Measurements from ENCODE around the gene KIF6.

KIF6 gene

GRCh38 chr6:39700362-39700761 is 24.8 kb downstream of the KIF6 start:
- Histone ChIP-seq H3K4me3 (ENCODE audit: low read length) (no peak overlapping the region), H3K9me3 (ENCODE audit: control insufficient read depth, low read length) (no peaks in the 10 kb centered on the region), H3K27me3 (ENCODE audit: control insufficient read depth, insufficient read depth, low read length) (no peaks in the 10 kb centered on the region)

DNA sequence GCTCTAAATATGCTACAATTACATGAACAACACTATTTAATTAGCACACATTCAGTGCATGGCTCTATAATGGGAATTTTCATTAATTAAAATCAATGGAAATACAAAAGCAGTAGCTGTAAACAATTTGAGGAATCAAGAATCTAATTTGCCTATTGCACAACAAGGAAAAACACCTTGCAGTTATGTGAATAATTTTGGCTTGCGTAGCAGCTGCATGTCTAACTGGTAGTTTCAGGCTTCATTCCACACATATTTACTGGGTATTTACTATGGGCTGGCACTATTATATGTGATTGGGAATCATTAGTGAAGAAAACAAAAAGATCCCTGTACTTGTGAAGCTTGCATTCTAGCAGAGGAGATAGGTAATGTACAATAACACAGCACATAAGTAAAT is 26.4 kb downstream of the KIF6 start:
- H3K9me3 ChIP-seq (ENCODE audit: control insufficient read depth, low read length), result no peaks in the 10 kb centered on the region
- H3K27me3 ChIP-seq (ENCODE audit: control insufficient read depth, insufficient read depth, low read length), result no peaks in the 10 kb centered on the region
- no peak overlapping the region for H3K9ac ChIP-seq (ENCODE audit: low read length)
- H3K36me3 ChIP-seq (ENCODE audit: control insufficient read depth, insufficient read depth, low read length), result no peaks in the 10 kb centered on the region
- no peaks in the 10 kb centered on the region for H3K4me1 ChIP-seq (ENCODE audit: control insufficient read depth, insufficient read depth, low read length)
- no peak overlapping the region for H3K4me3 ChIP-seq (ENCODE audit: low read length)

More at GRCh38 chr6:39700362-39700761, 24.8 kb downstream of the KIF6 start:
- Histone ChIP-seq H3K9ac (ENCODE audit: low read length) (no peak overlapping the region), H3K4me1 (ENCODE audit: control insufficient read depth, insufficient read depth, low read length) (no peaks in the 10 kb centered on the region), H3K36me3 (ENCODE audit: control insufficient read depth, insufficient read depth, low read length) (no peaks in the 10 kb centered on the region)

- Histone ChIP-seq H3K27me3 (ENCODE audit: control insufficient read depth, insufficient read depth, low read length) (no peaks in the 10 kb centered on the region), H3K9me3 (ENCODE audit: control insufficient read depth, low read length) (no peaks in the 10 kb centered on the region), H3K4me1 (ENCODE audit: control insufficient read depth, insufficient read depth, low read length) (no peaks in the 10 kb centered on the region), H3K36me3 (ENCODE audit: control insufficient read depth, insufficient read depth, low read length) (no peaks in the 10 kb centered on the region), H3K9ac (ENCODE audit: low read length) (no peak overlapping the region), H3K4me3 (ENCODE audit: low read length) (no peak overlapping the region)
These were observed 28.0 kb downstream of the KIF6 start for GRCh38 chr6:39696986-39697788.

- H3K9me3 ChIP-seq (ENCODE audit: control insufficient read depth, low read length), result no peaks in the 10 kb centered on the region
- H3K36me3 ChIP-seq (ENCODE audit: control insufficient read depth, insufficient read depth, low read length), result no peaks in the 10 kb centered on the region
- H3K9ac ChIP-seq (ENCODE audit: low read length), result no peak overlapping the region
- no peak overlapping the region for H3K4me3 ChIP-seq (ENCODE audit: low read length)
- no peaks in the 10 kb centered on the region for H3K27me3 ChIP-seq (ENCODE audit: control insufficient read depth, insufficient read depth, low read length)
- no peaks in the 10 kb centered on the region for H3K4me1 ChIP-seq (ENCODE audit: control insufficient read depth, insufficient read depth, low read length)
These were observed 29.8 kb downstream of the KIF6 start for GRCh38 chr6:39695447-39695846.

GRCh38 chr6:39693206-39693605 is 32.0 kb downstream of the KIF6 start:
- no peaks in the 10 kb centered on the region for H3K9me3 ChIP-seq (ENCODE audit: control insufficient read depth, low read length)
- no peak overlapping the region for H3K4me3 ChIP-seq (ENCODE audit: low read length)
- no peaks in the 10 kb centered on the region for H3K36me3 ChIP-seq (ENCODE audit: control insufficient read depth, insufficient read depth, low read length)
- no peaks in the 10 kb centered on the region for H3K4me1 ChIP-seq (ENCODE audit: control insufficient read depth, insufficient read depth, low read length)
- no peaks in the 10 kb centered on the region for H3K27me3 ChIP-seq (ENCODE audit: control insufficient read depth, insufficient read depth, low read length)
- no peak overlapping the region for H3K9ac ChIP-seq (ENCODE audit: low read length)

GRCh38 chr6:39688494-39688893 is 36.7 kb downstream of the KIF6 start:
- Histone ChIP-seq H3K9ac (ENCODE audit: low read length) (no peak overlapping the region), H3K4me1 (ENCODE audit: control insufficient read depth, insufficient read depth, low read length) (no peaks in the 10 kb centered on the region), H3K36me3 (ENCODE audit: control insufficient read depth, insufficient read depth, low read length) (no peaks in the 10 kb centered on the region), H3K9me3 (ENCODE audit: control insufficient read depth, low read length) (no peaks in the 10 kb centered on the region), H3K4me3 (ENCODE audit: low read length) (no peak overlapping the region), H3K27me3 (ENCODE audit: control insufficient read depth, insufficient read depth, low read length) (no peaks in the 10 kb centered on the region)

DNA sequence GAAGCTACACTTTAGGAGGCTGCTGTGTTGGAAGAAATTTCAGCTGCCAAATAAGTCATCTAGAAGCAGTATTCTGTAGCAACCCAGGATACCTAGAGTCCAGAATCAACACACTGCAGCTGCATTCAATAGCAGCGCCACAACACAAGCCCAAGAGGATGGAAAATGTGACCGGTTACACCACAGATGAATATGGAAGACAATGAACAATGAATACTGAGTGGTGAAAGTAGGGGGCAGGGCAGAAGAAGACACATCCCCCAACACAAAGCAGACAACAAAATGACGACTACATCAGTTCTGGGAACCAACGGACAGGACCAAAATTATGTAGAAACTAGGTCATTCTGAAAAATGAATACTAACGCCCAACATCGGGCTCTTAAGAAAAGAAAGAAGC is 38.2 kb downstream of the KIF6 start:
- Histone ChIP-seq H3K9ac (ENCODE audit: low read length) (no peak overlapping the region), H3K27me3 (ENCODE audit: control insufficient read depth, insufficient read depth, low read length) (no peaks in the 10 kb centered on the region), H3K4me3 (ENCODE audit: low read length) (no peak overlapping the region), H3K9me3 (ENCODE audit: control insufficient read depth, low read length) (no peaks in the 10 kb centered on the region), H3K4me1 (ENCODE audit: control insufficient read depth, insufficient read depth, low read length) (no peaks in the 10 kb centered on the region), H3K36me3 (ENCODE audit: control insufficient read depth, insufficient read depth, low read length) (no peaks in the 10 kb centered on the region)

- H3K4me1 ChIP-seq (ENCODE audit: control insufficient read depth, insufficient read depth, low read length), result no peaks in the 10 kb centered on the region
- no peaks in the 10 kb centered on the region for H3K9me3 ChIP-seq (ENCODE audit: control insufficient read depth, low read length)
- no peak overlapping the region for H3K9ac ChIP-seq (ENCODE audit: low read length)
- H3K27me3 ChIP-seq (ENCODE audit: control insufficient read depth, insufficient read depth, low read length), result no peaks in the 10 kb centered on the region
- H3K36me3 ChIP-seq (ENCODE audit: control insufficient read depth, insufficient read depth, low read length), result no peaks in the 10 kb centered on the region
- H3K4me3 ChIP-seq (ENCODE audit: low read length), result no peak overlapping the region
These were observed 39.3 kb downstream of the KIF6 start for GRCh38 chr6:39685938-39686337.

- no peaks in the 10 kb centered on the region for H3K4me1 ChIP-seq (ENCODE audit: control insufficient read depth, insufficient read depth, low read length)
- no peaks in the 10 kb centered on the region for H3K27me3 ChIP-seq (ENCODE audit: control insufficient read depth, insufficient read depth, low read length)
- no peak overlapping the region for H3K9ac ChIP-seq (ENCODE audit: low read length)
- no peaks in the 10 kb centered on the region for H3K36me3 ChIP-seq (ENCODE audit: control insufficient read depth, insufficient read depth, low read length)
- H3K9me3 ChIP-seq (ENCODE audit: control insufficient read depth, low read length), result no peaks in the 10 kb centered on the region
- no peak overlapping the region for H3K4me3 ChIP-seq (ENCODE audit: low read length)
These were observed 39.8 kb downstream of the KIF6 start for GRCh38 chr6:39685489-39685826.

DNA sequence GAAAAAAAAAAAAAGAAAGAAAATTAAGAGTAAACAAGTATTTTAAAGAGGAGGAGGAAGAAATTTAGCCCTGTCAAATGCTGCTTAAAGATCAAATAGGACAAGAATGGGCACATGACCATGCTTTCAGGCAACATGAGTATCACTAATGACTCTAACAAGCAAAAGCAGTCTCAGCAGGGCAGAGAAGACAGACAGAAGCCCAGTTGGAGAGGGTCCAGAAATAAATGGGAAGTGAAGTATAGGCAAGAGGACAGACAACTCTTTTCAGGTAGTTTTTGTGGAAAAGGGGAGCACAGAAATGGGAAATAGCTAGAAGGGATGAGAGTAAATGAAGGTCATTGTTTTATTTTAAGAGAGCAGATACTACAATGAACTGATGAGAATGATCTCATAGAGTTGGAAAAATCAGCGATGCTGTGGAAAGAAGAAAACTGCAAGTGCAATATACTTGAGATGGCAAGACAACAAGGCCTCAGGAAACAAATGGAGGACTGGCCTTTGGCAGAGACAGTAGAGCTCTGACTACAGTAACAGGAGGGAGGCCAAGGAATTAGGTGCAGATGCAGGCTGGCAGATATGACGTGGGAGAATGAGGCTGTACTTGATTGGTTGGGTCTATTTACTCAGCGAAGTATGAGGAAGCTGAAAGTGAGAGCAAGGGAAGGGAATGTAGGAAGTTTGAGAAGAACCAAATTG is 40.3 kb downstream of the KIF6 start:
- Histone ChIP-seq H3K36me3 (ENCODE audit: control insufficient read depth, insufficient read depth, low read length) (no peaks in the 10 kb centered on the region), H3K4me1 (ENCODE audit: control insufficient read depth, insufficient read depth, low read length) (no peaks in the 10 kb centered on the region), H3K27me3 (ENCODE audit: control insufficient read depth, insufficient read depth, low read length) (no peaks in the 10 kb centered on the region), H3K4me3 (ENCODE audit: low read length) (no peak overlapping the region), H3K9me3 (ENCODE audit: control insufficient read depth, low read length) (no peaks in the 10 kb centered on the region), H3K9ac (ENCODE audit: low read length) (no peak overlapping the region)

DNA sequence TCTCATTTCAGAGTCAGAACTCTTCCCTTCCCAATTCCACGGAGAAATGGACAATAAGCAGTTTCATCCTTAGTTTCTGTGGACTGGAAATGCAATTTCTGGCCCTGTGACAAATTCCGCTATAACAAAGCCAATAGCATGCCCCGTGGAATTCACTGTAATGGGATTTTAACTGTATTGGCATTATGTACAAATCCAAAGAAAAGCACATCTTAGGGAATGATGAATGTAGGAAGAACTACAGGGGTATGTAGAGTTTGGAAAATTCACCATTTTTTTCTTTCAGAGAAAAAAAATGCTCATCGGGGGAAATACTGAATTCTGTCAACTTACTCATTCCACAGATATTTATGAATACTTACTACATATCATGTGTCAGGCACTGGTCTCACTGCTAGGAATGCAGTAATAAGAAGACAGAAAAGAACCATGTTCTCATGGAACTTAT is 43.5 kb downstream of the KIF6 start:
- H3K4me3 ChIP-seq (ENCODE audit: low read length), result no peak overlapping the region

DNA sequence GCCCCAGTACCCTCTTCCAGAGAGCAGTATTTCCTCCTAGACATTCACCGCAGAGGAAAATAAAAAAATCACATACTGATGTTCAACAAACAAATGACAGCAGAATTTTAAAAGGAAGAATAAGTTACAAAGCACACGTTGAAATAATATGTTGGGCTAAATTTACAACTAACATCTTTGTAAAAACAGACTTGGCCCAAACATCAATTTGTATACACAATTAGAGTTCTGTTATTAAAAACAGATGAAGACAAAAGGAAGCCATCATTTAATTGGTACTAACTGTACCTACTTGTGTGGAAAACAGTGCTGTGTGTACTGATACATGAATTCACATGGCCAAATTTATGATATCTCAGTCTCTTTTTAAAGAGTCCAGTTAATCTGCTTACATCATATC is 46.3 kb downstream of the KIF6 start:
- no peak overlapping the region for H3K4me3 ChIP-seq (ENCODE audit: low read length)
- no peaks in the 10 kb centered on the region for H3K9me3 ChIP-seq (ENCODE audit: control insufficient read depth, low read length)
- H3K36me3 ChIP-seq (ENCODE audit: control insufficient read depth, insufficient read depth, low read length), result no peaks in the 10 kb centered on the region
- no peaks in the 10 kb centered on the region for H3K4me1 ChIP-seq (ENCODE audit: control insufficient read depth, insufficient read depth, low read length)
- H3K27me3 ChIP-seq (ENCODE audit: control insufficient read depth, insufficient read depth, low read length), result no peaks in the 10 kb centered on the region
- H3K9ac ChIP-seq (ENCODE audit: low read length), result no peak overlapping the region

More for the DNA sequence above, 43.5 kb downstream of the KIF6 start:
- no peak overlapping the region for H3K9ac ChIP-seq (ENCODE audit: low read length)
- no peaks in the 10 kb centered on the region for H3K36me3 ChIP-seq (ENCODE audit: control insufficient read depth, insufficient read depth, low read length)
- H3K27me3 ChIP-seq (ENCODE audit: control insufficient read depth, insufficient read depth, low read length), result no peaks in the 10 kb centered on the region
- H3K9me3 ChIP-seq (ENCODE audit: control insufficient read depth, low read length), result no peaks in the 10 kb centered on the region
- no peaks in the 10 kb centered on the region for H3K4me1 ChIP-seq (ENCODE audit: control insufficient read depth, insufficient read depth, low read length)
